ENCODE data around the gene PHF11.
"Not testable (repeated sequence)": the region's sequence is repeated elsewhere in the genome, so short reads cannot be mapped to it uniquely, and the experiment has no call there.

PHF11 gene

GRCh38 chr13:49546561-49546960 lies 50.8 kb downstream of the PHF11 start:
- DNase-seq (ENCODE audit: low spot score): no peak

GRCh38 chr13:49549289-49549688 lies 53.5 kb downstream of the PHF11 start:
- peak; percentile 26 for DNase-seq (ENCODE audit: low spot score)

- DNase-seq (ENCODE audit: low spot score): no peak
Measured at GRCh38 chr13:49550942-49551644, 55.3 kb downstream of the PHF11 start.

- DNase-seq (ENCODE audit: low spot score): no peak
Measured at GRCh38 chr13:49553888-49554287, 58.1 kb downstream of the PHF11 start.

- DNase-seq (ENCODE audit: low spot score): no peak
Measured at GRCh38 chr13:49554387-49554786, 58.6 kb downstream of the PHF11 start.

GRCh38 chr13:49559006-49559405 lies 63.3 kb downstream of the PHF11 start:
- no peak for DNase-seq (ENCODE audit: low spot score)

- peak; percentile 28 for DNase-seq (ENCODE audit: low spot score)
Measured at GRCh38 chr13:49560270-49561061, 64.7 kb downstream of the PHF11 start.

- no peak for DNase-seq (ENCODE audit: low spot score)
Measured at GRCh38 chr13:49561062-49561410, 65.3 kb downstream of the PHF11 start.

- no peak for DNase-seq (ENCODE audit: low spot score)
Measured at GRCh38 chr13:49563516-49563915, 67.8 kb downstream of the PHF11 start.

GRCh38 chr13:49565461-49565860 lies 69.7 kb downstream of the PHF11 start:
- DNase-seq (ENCODE audit: low spot score): not testable (repeated sequence)

GRCh38 chr13:49566461-49566860 lies 70.7 kb downstream of the PHF11 start:
- no peak for DNase-seq (ENCODE audit: low spot score)

GRCh38 chr13:49567491-49567890 lies 71.7 kb downstream of the PHF11 start:
- no peak for DNase-seq (ENCODE audit: low spot score)

- DNase-seq (ENCODE audit: low spot score): no peak
Measured at GRCh38 chr13:49569993-49570689, 74.4 kb downstream of the PHF11 start.

- DNase-seq (ENCODE audit: low spot score): no peak
Measured at GRCh38 chr13:49571299-49572240, 75.8 kb downstream of the PHF11 start.
